ENCODE results near the gene E2F6. TPM values are rescaled to one million over a fixed set of nuclear protein-coding genes. Genes with fewer than 3 reads are reported as not detected.

Gene E2F6
- total and polyA plus RNA-seq, 9 of the 15 experiments (the other 6 are each of a cell fraction or from before 2014, with no cell fraction given): 13.6 to 33.9 (median 26.1) TPM

DNA sequence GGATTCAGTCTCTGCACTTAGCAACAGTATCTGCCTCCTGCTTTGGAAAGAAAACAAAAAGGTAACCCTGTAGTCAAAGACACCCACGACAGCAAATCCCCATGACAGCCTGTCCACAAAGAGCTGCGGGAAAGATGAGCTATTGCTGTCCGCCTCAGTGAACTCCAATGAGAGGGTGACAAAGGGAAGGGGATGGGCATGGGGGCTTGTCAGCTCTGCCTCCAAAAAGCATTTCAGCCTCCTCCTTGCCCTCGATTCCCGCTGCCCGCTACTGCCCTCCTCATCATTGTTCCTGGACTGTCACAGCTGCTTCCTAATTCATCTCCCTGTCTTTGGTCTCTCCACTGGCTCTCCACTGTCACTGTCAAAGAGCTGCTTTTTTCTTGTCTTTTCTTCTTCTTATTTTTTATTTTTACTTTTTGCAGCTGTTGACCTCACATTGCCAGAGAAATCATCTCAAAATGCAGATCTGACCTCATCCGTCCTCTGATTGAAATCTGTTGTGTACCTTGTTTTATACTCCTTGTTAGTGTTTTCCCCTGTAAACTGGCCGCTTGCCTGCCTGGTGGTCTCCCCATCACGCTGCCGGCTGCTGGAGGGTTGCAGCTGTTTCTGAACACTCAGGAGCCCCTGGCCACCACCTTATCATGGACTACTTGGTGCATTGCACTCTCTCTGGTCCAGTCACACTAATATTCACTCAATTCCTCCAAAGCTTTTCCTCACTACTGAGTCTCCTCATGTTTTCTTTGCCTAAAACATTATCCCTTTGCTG is 7.9 kb upstream of the E2F6 start:
- BruUV-seq (replicated peaks): no TSS peak
- CTCF ChIA-PET (ENCODE audit: low intra/inter-chr PET ratio): no interaction called here
- in situ Hi-C loops (cut with MboI) (no loop called here), intact Hi-C loops (cut with micrococcal nuclease) (no loop called here)
- POLR2A ChIA-PET: interaction anchor here (0.6 to 1.6 kb wide), 4 partner anchors 12 to 109 kb away, joined by 3 to 5 read pairs (median 4); no protein-coding TSS in a partner anchor
- H4K20me1 ChIP-seq (replicated peaks; ENCODE audit: control insufficient read depth, insufficient read depth, low read length): no peaks in the 10 kb centered on the region
- no peaks in the 10 kb centered on the region for H3K9me3 ChIP-seq (replicated peaks; ENCODE audit: control insufficient read depth, insufficient read depth, low read depth, low read length)
- no peaks in the 10 kb centered on the region for H3K79me2 ChIP-seq (ENCODE audit: control insufficient read depth, insufficient read depth, low read length)
- no peak for FAIRE-seq
- no peak overlapping the region for H3K4me2 ChIP-seq (ENCODE audit: insufficient read depth, low read length)
- no peak for DNase-seq (ENCODE audit: extremely low read depth in 1 of 4, low spot score in 3 of 4)
- TF ChIP-seq XRCC3 (IDR thresholded peaks at IDR 0.05): no peak
- no peak for TF ChIP-seq ZNF146 (CRISPR knock-in tag; IDR thresholded peaks at IDR 0.05; ENCODE audit: unreplicated experiment)
- no peak for TF ChIP-seq ILK (tag; IDR thresholded peaks at IDR 0.05; ENCODE audit: borderline replicate concordance, low read depth)
- no peak for TF ChIP-seq FOS (IDR thresholded peaks at IDR 0.05; ENCODE audit: extremely low read depth, insufficient read length)
- TF ChIP-seq, protein P1, sequence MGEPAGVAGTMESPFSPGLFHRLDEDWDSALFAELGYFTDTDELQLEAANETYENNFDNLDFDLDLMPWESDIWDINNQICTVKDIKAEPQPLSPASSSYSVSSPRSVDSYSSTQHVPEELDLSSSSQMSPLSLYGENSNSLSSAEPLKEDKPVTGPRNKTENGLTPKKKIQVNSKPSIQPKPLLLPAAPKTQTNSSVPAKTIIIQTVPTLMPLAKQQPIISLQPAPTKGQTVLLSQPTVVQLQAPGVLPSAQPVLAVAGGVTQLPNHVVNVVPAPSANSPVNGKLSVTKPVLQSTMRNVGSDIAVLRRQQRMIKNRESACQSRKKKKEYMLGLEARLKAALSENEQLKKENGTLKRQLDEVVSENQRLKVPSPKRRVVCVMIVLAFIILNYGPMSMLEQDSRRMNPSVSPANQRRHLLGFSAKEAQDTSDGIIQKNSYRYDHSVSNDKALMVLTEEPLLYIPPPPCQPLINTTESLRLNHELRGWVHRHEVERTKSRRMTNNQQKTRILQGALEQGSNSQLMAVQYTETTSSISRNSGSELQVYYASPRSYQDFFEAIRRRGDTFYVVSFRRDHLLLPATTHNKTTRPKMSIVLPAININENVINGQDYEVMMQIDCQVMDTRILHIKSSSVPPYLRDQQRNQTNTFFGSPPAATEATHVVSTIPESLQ (CRISPR knock-in tag; IDR thresholded peaks at IDR 0.05): no peak
- no peak for TF ChIP-seq TARDBP (IDR thresholded peaks at IDR 0.05)
- TF ChIP-seq RAD21 (CRISPR knock-in tag; conservative IDR thresholded peaks at IDR 0.05 in 1 of 2, IDR thresholded peaks at IDR 0.05 in 1 of 2): no peak
- TF ChIP-seq ELF2 (CRISPR knock-in tag; IDR thresholded peaks at IDR 0.05): no peak
- no peak for TF ChIP-seq RBFOX2 (IDR thresholded peaks at IDR 0.05; ENCODE audit: low read depth, low read length)
- TF ChIP-seq, protein P2, sequence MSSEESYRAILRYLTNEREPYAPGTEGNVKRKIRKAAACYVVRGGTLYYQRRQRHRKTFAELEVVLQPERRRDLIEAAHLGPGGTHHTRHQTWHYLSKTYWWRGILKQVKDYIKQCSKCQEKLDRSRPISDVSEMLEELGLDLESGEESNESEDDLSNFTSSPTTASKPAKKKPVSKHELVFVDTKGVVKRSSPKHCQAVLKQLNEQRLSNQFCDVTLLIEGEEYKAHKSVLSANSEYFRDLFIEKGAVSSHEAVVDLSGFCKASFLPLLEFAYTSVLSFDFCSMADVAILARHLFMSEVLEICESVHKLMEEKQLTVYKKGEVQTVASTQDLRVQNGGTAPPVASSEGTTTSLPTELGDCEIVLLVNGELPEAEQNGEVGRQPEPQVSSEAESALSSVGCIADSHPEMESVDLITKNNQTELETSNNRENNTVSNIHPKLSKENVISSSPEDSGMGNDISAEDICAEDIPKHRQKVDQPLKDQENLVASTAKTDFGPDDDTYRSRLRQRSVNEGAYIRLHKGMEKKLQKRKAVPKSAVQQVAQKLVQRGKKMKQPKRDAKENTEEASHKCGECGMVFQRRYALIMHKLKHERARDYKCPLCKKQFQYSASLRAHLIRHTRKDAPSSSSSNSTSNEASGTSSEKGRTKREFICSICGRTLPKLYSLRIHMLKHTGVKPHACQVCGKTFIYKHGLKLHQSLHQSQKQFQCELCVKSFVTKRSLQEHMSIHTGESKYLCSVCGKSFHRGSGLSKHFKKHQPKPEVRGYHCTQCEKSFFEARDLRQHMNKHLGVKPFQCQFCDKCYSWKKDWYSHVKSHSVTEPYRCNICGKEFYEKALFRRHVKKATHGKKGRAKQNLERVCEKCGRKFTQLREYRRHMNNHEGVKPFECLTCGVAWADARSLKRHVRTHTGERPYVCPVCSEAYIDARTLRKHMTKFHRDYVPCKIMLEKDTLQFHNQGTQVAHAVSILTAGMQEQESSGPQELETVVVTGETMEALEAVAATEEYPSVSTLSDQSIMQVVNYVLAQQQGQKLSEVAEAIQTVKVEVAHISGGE (CRISPR knock-in tag; IDR thresholded peaks at IDR 0.05): no peak
- no peak for TF ChIP-seq MYC (IDR thresholded peaks at IDR 0.05; ENCODE audit: low read depth, low read length)
- no peak for TF ChIP-seq MYC (CRISPR knock-in tag; IDR thresholded peaks at IDR 0.05; ENCODE audit: borderline replicate concordance, low read depth)
- no peak for TF ChIP-seq ZFP30 (CRISPR knock-in tag; IDR thresholded peaks at IDR 0.05; ENCODE audit: borderline replicate concordance)
- TF ChIP-seq ZNF232 (CRISPR knock-in tag; IDR thresholded peaks at IDR 0.05): no peak
- no peak for TF ChIP-seq RBM34 (IDR thresholded peaks at IDR 0.05; ENCODE audit: borderline replicate concordance, insufficient read depth, low read length)
- TF ChIP-seq GABPB1 (CRISPR knock-in tag; IDR thresholded peaks at IDR 0.05): no peak
- TF ChIP-seq THRAP3 (IDR thresholded peaks at IDR 0.05; ENCODE audit: borderline replicate concordance): no peak
- peaks cover 10 to 26% of the 10 kb centered on the region in 2 experiments; a peak in 4 of 5 replicates for H3K27me3 ChIP-seq (ENCODE audit: control insufficient read depth in 2 of 2, insufficient read depth in 2 of 2, low read length in 2 of 2)
- H3K9me1 ChIP-seq (ENCODE audit: control insufficient read depth, insufficient read depth, low read length): no peaks in the 10 kb centered on the region
- H3K27ac ChIP-seq (ENCODE audit: extremely low read depth, low read depth, low read length): no peak overlapping the region
- H2AFZ ChIP-seq (ENCODE audit: low read depth, low read length): no peak overlapping the region
- WGBS (ENCODE audit: insufficient coverage, low coverage, missing lambda C conversion rate): 10% methylated on average over 10 of the region's 10 CpGs
- no peaks in the 10 kb centered on the region for H3K36me3 ChIP-seq (ENCODE audit: control insufficient read depth, insufficient read depth, low read length)
- no peaks in the 10 kb centered on the region for H3K4me1 ChIP-seq (replicated peaks in 1 of 2; ENCODE audit: control insufficient read depth in 2 of 2, insufficient read depth in 2 of 2, low read length in 2 of 2)
- H3K4me3 ChIP-seq: no peak overlapping the region
- H3K9ac ChIP-seq (ENCODE audit: insufficient read depth in 1 of 2, low read depth in 2 of 2, low read length in 2 of 2): no peak overlapping the region
- ATAC-seq: no peak

Data from K562 (cell line).